ENCODE measurements around the gene EIF4E2. TPM values are rescaled to one million over a fixed set of nuclear protein-coding genes. Genes with fewer than 3 reads are reported as not detected.

The EIF4E2 gene
- total and polyA plus RNA-seq, 4 donors: 43.7 to 77.7 (median 65.9) TPM

DNA sequence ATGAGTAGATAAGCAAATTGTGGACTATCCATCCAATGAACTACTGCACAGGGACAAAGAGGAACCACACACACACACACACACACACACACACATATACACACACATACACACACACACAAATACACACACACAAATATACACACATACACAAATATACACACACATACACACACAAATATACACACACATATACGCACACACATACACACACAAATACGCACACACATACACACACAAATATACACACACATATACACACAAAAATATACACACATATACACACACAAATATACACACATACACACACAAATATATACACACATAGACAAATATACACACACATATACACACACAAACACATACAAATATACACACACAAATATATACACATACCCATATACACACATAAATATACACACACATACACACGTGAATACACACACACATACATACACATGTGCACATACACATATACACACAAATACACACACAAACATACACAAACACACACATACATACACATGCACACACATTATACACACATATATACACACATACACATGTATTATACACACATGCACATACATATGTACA, 63.1 kb downstream of the EIF4E2 start:
- Histone ChIP-seq H3K4me1 (ENCODE audit: control insufficient read depth in 5 of 5, insufficient read depth in 5 of 5, low read length in 5 of 5) (no peaks in the 10 kb centered on the region), H3K27me3 (ENCODE audit: control insufficient read depth in 3 of 3, insufficient read depth in 3 of 3, low read length in 2 of 3) (no peaks in the 10 kb centered on the region), H3K9me3 (ENCODE audit: control insufficient read depth in 4 of 4, insufficient read depth in 3 of 4, low read length in 3 of 4) (no peaks in the 10 kb centered on the region), H3K27ac (ENCODE audit: low read depth in 1 of 2, low read length in 1 of 2) (no peak overlapping the region), H3K9ac (ENCODE audit: insufficient read depth in 1 of 2, low read length in 2 of 2) (no peak overlapping the region), H3K36me3 (ENCODE audit: control insufficient read depth in 4 of 4, insufficient read depth in 4 of 4, low read length in 4 of 4) (no peaks in the 10 kb centered on the region), H3K4me3 (no peak overlapping the region)
- DNase-seq: no peak
- TF ChIP-seq, protein P1, sequence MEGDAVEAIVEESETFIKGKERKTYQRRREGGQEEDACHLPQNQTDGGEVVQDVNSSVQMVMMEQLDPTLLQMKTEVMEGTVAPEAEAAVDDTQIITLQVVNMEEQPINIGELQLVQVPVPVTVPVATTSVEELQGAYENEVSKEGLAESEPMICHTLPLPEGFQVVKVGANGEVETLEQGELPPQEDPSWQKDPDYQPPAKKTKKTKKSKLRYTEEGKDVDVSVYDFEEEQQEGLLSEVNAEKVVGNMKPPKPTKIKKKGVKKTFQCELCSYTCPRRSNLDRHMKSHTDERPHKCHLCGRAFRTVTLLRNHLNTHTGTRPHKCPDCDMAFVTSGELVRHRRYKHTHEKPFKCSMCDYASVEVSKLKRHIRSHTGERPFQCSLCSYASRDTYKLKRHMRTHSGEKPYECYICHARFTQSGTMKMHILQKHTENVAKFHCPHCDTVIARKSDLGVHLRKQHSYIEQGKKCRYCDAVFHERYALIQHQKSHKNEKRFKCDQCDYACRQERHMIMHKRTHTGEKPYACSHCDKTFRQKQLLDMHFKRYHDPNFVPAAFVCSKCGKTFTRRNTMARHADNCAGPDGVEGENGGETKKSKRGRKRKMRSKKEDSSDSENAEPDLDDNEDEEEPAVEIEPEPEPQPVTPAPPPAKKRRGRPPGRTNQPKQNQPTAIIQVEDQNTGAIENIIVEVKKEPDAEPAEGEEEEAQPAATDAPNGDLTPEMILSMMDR (IDR thresholded peaks at IDR 0.05; ENCODE audit: control extremely low read depth, extremely low read depth): no peak
- no peak for ATAC-seq (ENCODE audit: insufficient read depth, low FRiP score)
- 60 to 83% methylated on average over 3 of the region's 3 CpGs for WGBS, 2 donors

DNA sequence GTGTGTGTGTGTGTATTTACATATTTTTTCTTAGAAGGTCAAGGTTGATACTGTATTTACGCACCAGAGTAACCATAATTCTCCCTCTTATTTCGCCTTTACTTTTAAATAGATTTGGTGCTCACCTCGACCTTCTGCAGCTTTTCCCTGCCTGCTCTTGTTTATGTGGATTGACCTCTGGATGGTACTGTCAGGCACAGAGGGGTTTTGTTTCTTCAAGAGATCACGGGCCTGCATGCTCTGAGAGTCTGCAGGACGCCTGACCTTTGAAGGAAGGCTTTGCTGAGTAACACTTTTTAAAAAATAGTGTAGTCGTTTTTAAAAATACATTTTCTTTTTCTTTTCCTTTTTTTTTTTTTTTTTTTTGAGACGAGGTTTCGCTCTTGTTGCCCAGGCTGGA, 64.8 kb downstream of the EIF4E2 start:
- WGBS, 2 donors: 81 to 85% methylated on average over 6 to 8 of the region's 8 CpGs
- H3K27me3 ChIP-seq (ENCODE audit: control insufficient read depth in 3 of 3, insufficient read depth in 3 of 3, low read length in 2 of 3): no peaks in the 10 kb centered on the region
- H3K27ac ChIP-seq (ENCODE audit: low read depth in 1 of 2, low read length in 1 of 2): no peak overlapping the region
- no peaks in the 10 kb centered on the region for H3K4me1 ChIP-seq (ENCODE audit: control insufficient read depth in 5 of 5, insufficient read depth in 5 of 5, low read length in 5 of 5)
- H3K9ac ChIP-seq (ENCODE audit: insufficient read depth in 1 of 2, low read length in 2 of 2): no peak overlapping the region
- no peaks in the 10 kb centered on the region for H3K36me3 ChIP-seq (ENCODE audit: control insufficient read depth in 4 of 4, insufficient read depth in 4 of 4, low read length in 4 of 4)
- H3K4me3 ChIP-seq: no peak overlapping the region
- DNase-seq: no peak
- no peak for ATAC-seq (ENCODE audit: insufficient read depth, low FRiP score)
- H3K9me3 ChIP-seq (ENCODE audit: control insufficient read depth in 4 of 4, insufficient read depth in 3 of 4, low read length in 3 of 4): no peaks in the 10 kb centered on the region
- TF ChIP-seq, protein P1 (IDR thresholded peaks at IDR 0.05; ENCODE audit: control extremely low read depth, extremely low read depth): no peak

Other genes starting within 250 kb of the EIF4E2 start
- gene ALPP, start 171.9 kb upstream of the EIF4E2 start, total RNA-seq: 10 to 100 TPM in 1 of 2 donors, 1 to 10 TPM in 1; 7.0 to 25.8 TPM
- gene ALPP, start 171.9 kb upstream of the EIF4E2 start, polyA plus RNA-seq: 10 to 100 TPM in 1 of 2 donors, 1 to 10 TPM in 1; 7.4 to 15.5 TPM
- gene ALPG, start 143.8 kb upstream of the EIF4E2 start, total RNA-seq: 1 to 10 TPM; 1.0 to 1.2 TPM
- gene ALPG, start 143.8 kb upstream of the EIF4E2 start, polyA plus RNA-seq: under 1 TPM; 0.14 to 0.76 TPM
- gene ALPI, start 94.5 kb upstream of the EIF4E2 start, total RNA-seq: not detected
- not detected for gene ALPI, start 94.5 kb upstream of the EIF4E2 start, polyA plus RNA-seq
- under 1 TPM; 0.09 to 0.31 TPM for gene ECEL1, start 62.9 kb upstream of the EIF4E2 start, total RNA-seq
- under 1 TPM; 0.14 to 0.35 TPM for gene ECEL1, start 62.9 kb upstream of the EIF4E2 start, polyA plus RNA-seq
- not detected for gene PRSS56, start 30.3 kb upstream of the EIF4E2 start, total RNA-seq
- gene PRSS56, start 30.3 kb upstream of the EIF4E2 start, polyA plus RNA-seq: not detected
- gene CHRND, start 24.5 kb upstream of the EIF4E2 start, total RNA-seq: not detected
- gene CHRND, start 24.5 kb upstream of the EIF4E2 start, polyA plus RNA-seq: not detected
- gene CHRNG, start 11.0 kb upstream of the EIF4E2 start, total RNA-seq: not detected
- not detected for gene CHRNG, start 11.0 kb upstream of the EIF4E2 start, polyA plus RNA-seq
- gene TIGD1, start 132 bp upstream of the EIF4E2 start, total RNA-seq: 1 to 10 TPM; 3.5 to 6.0 TPM
- 1 to 10 TPM; 2.0 to 5.5 TPM for gene TIGD1, start 132 bp upstream of the EIF4E2 start, polyA plus RNA-seq
- gene EFHD1, start 82.9 kb downstream of the EIF4E2 start, total RNA-seq: 1 to 10 TPM; 2.2 to 8.6 TPM
- 1 to 10 TPM; 2.3 to 7.4 TPM for gene EFHD1, start 82.9 kb downstream of the EIF4E2 start, polyA plus RNA-seq
- 100 to 1,000 TPM in 1 of 2 donors, 10 to 100 TPM in 1; 55.6 to 145 TPM for gene GIGYF2, start 146.6 kb downstream of the EIF4E2 start, total RNA-seq
- 10 to 100 TPM; 15.9 to 19.0 TPM for gene GIGYF2, start 146.6 kb downstream of the EIF4E2 start, polyA plus RNA-seq
- gene KCNJ13, start 225.9 kb downstream of the EIF4E2 start, total RNA-seq: 1 to 10 TPM in 1 of 2 donors, not detected in 1; 1.8 TPM
- not detected for gene KCNJ13, start 225.9 kb downstream of the EIF4E2 start, polyA plus RNA-seq